Measurements from ENCODE around the gene PSME1. TPM values are rescaled to one million over a fixed set of nuclear protein-coding genes. Genes with fewer than 3 reads are reported as not detected.

PSME1 gene
- polyA plus RNA-seq, 2 of the 4 experiments (the other 2 are of a cell fraction), result 83.6 to 124 TPM

DNA sequence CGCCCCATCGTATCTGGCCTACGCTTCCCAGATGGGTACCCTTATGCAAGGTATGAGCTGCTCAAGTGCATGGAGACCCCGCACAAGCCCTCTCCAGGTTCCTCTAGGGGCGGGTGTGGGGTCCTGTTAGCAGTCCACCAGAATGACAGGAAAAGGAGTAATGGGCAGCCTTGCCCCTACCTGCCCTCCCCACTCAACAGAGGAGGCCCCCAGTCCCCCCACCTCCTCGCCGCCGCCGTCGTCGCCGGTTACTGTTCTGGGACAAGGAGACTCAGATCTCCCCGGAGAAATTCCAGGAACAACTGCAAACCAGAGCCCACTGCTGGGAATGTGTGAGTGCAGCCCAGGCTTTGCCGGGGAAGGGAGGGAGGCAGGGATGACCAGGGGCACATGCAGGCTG lies 41.9 kb downstream of the PSME1 start (continued):
- TF ChIP-seq, protein P1, sequence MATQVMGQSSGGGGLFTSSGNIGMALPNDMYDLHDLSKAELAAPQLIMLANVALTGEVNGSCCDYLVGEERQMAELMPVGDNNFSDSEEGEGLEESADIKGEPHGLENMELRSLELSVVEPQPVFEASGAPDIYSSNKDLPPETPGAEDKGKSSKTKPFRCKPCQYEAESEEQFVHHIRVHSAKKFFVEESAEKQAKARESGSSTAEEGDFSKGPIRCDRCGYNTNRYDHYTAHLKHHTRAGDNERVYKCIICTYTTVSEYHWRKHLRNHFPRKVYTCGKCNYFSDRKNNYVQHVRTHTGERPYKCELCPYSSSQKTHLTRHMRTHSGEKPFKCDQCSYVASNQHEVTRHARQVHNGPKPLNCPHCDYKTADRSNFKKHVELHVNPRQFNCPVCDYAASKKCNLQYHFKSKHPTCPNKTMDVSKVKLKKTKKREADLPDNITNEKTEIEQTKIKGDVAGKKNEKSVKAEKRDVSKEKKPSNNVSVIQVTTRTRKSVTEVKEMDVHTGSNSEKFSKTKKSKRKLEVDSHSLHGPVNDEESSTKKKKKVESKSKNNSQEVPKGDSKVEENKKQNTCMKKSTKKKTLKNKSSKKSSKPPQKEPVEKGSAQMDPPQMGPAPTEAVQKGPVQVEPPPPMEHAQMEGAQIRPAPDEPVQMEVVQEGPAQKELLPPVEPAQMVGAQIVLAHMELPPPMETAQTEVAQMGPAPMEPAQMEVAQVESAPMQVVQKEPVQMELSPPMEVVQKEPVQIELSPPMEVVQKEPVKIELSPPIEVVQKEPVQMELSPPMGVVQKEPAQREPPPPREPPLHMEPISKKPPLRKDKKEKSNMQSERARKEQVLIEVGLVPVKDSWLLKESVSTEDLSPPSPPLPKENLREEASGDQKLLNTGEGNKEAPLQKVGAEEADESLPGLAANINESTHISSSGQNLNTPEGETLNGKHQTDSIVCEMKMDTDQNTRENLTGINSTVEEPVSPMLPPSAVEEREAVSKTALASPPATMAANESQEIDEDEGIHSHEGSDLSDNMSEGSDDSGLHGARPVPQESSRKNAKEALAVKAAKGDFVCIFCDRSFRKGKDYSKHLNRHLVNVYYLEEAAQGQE (IDR thresholded peaks at IDR 0.05), result no peak
- TF ChIP-seq JUNB (IDR thresholded peaks at IDR 0.05) (no peak), PHF8 (IDR thresholded peaks at IDR 0.05; ENCODE audit: borderline replicate concordance, low read depth) (no peak)

DNA sequence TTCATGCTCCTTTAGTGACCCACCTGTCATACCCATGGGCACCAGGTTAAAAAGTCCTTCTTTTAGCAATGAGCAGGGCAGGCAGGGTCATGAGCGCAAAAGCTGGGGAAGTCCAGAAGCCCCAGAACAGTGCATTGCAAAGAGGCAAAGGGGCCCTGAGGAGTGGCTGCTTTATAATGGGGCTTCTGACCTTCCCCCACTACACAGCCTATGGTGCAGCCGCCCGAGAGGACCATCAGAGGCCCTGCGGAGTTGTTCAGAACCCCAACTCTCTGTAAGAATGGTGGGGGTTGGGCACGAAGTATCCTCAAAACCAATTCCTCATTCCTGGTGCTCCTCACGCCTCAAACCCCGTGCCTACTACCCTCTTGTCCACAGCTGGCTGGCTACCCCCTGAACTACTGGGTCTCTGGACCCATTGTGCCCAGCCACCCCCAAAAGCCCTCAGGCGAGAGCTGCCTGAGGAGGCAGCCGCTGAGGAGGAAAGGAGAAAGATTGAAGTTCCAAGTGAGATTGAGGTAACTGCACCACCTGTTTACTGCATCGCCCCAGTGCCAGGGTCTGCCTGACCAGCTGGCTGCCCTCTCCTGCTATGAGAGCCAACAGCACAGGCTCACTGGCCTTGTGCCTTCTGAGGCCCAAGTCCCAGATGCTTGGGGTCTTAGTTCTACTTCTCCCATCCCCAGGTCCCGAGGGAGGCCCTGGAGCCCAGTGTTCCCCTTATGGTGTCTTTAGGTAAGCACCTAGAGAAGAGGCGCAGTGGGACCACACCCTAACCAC lies 42.6 kb downstream of the PSME1 start:
- FAIRE-seq, result no peak
- no peak overlapping the region for H3K27ac ChIP-seq
- ChIA-PET POLR2A (interaction anchor here (1.7 to 1.9 kb wide), 2 partner anchors 10 to 18 kb away, joined by 5 to 9 read pairs; partner anchors contain the start of genes IPO4 and IRF9), CTCF (interaction anchor here (1.1 to 8.0 kb wide), 3 partner anchors 8 to 18 kb away, joined by 4 to 64 read pairs (median 4); partner anchors contain the start of gene IRF9)
- H3K4me3 ChIP-seq, result no peak overlapping the region
- no peaks in the 10 kb centered on the region for H3K9me3 ChIP-seq
- H3K4me1 ChIP-seq, result no peaks in the 10 kb centered on the region
- ATAC-seq, result no peak
- DNase-seq (ENCODE audit: low read depth in 1 of 2, low spot score in 1 of 2), result no peak
- WGBS (ENCODE audit: missing lambda C conversion rate), result 88% methylated on average over 12 of the region's 12 CpGs
- no peak for TF ChIP-seq GATA3 (IDR thresholded peaks at IDR 0.05; ENCODE audit: borderline replicate concordance)
- no peak for TF ChIP-seq NFE2L2 (conservative IDR thresholded peaks at IDR 0.05; ENCODE audit: low read length)
- TF ChIP-seq CHD2 (IDR thresholded peaks at IDR 0.05; ENCODE audit: low read length, partially characterized antibody), result no peak
- TF ChIP-seq ZFP36 (IDR thresholded peaks at IDR 0.05; ENCODE audit: borderline replicate concordance, partially characterized antibody), result no peak
- TF ChIP-seq HOXB5 (CRISPR knock-in tag; IDR thresholded peaks at IDR 0.05), result no peak
- no peak for TF ChIP-seq RAD21 (conservative IDR thresholded peaks at IDR 0.05 in 1 of 2, IDR thresholded peaks at IDR 0.05 in 1 of 2)
- no peak for TF ChIP-seq FOXS1 (CRISPR knock-in tag; IDR thresholded peaks at IDR 0.05)
- TF ChIP-seq, protein P2, sequence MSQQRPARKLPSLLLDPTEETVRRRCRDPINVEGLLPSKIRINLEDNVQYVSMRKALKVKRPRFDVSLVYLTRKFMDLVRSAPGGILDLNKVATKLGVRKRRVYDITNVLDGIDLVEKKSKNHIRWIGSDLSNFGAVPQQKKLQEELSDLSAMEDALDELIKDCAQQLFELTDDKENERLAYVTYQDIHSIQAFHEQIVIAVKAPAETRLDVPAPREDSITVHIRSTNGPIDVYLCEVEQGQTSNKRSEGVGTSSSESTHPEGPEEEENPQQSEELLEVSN (IDR thresholded peaks at IDR 0.05; ENCODE audit: borderline replicate concordance, low read depth), result no peak
- TF ChIP-seq CBX2 (IDR thresholded peaks at IDR 0.05; ENCODE audit: borderline replicate concordance, low read depth), result no peak
- no peak for TF ChIP-seq EHF (CRISPR knock-in tag; IDR thresholded peaks at IDR 0.05)
- TF ChIP-seq NR3C1 (IDR thresholded peaks at IDR 0.05), result no peak
- TF ChIP-seq RARB (CRISPR knock-in tag; IDR thresholded peaks at IDR 0.05), result no peak
- no peak for TF ChIP-seq SMC3 (IDR thresholded peaks at IDR 0.05)
- no peak for TF ChIP-seq CEBPB (IDR thresholded peaks at IDR 0.05)
- no peak for TF ChIP-seq MAFK (IDR thresholded peaks at IDR 0.05; ENCODE audit: partially characterized antibody)
- TF ChIP-seq, protein P1 (IDR thresholded peaks at IDR 0.05), result no peak
- no peak for TF ChIP-seq FOSB (CRISPR knock-in tag; IDR thresholded peaks at IDR 0.05)
- TF ChIP-seq EHMT2 (IDR thresholded peaks at IDR 0.05; ENCODE audit: low read depth), result no peak
- TF ChIP-seq, protein P3, sequence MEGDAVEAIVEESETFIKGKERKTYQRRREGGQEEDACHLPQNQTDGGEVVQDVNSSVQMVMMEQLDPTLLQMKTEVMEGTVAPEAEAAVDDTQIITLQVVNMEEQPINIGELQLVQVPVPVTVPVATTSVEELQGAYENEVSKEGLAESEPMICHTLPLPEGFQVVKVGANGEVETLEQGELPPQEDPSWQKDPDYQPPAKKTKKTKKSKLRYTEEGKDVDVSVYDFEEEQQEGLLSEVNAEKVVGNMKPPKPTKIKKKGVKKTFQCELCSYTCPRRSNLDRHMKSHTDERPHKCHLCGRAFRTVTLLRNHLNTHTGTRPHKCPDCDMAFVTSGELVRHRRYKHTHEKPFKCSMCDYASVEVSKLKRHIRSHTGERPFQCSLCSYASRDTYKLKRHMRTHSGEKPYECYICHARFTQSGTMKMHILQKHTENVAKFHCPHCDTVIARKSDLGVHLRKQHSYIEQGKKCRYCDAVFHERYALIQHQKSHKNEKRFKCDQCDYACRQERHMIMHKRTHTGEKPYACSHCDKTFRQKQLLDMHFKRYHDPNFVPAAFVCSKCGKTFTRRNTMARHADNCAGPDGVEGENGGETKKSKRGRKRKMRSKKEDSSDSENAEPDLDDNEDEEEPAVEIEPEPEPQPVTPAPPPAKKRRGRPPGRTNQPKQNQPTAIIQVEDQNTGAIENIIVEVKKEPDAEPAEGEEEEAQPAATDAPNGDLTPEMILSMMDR (IDR thresholded peaks at IDR 0.05), result no peak
- H3K4me2 ChIP-seq, result no peak overlapping the region

Data from A549 (cell line).